ENCODE measurements around the gene UNC45B. TPM values are rescaled to one million over a fixed set of nuclear protein-coding genes. Genes with fewer than 3 reads are reported as not detected.
A peak's percentile ranks its signal among the peaks of the same experiment; 100 is the strongest.

Gene UNC45B
- total and polyA plus RNA-seq, 2 of the 13 experiments (the other 11 are each of a cell fraction or from before 2014, with no cell fraction given), result 0.01 TPM; not detected in 1

DNA sequence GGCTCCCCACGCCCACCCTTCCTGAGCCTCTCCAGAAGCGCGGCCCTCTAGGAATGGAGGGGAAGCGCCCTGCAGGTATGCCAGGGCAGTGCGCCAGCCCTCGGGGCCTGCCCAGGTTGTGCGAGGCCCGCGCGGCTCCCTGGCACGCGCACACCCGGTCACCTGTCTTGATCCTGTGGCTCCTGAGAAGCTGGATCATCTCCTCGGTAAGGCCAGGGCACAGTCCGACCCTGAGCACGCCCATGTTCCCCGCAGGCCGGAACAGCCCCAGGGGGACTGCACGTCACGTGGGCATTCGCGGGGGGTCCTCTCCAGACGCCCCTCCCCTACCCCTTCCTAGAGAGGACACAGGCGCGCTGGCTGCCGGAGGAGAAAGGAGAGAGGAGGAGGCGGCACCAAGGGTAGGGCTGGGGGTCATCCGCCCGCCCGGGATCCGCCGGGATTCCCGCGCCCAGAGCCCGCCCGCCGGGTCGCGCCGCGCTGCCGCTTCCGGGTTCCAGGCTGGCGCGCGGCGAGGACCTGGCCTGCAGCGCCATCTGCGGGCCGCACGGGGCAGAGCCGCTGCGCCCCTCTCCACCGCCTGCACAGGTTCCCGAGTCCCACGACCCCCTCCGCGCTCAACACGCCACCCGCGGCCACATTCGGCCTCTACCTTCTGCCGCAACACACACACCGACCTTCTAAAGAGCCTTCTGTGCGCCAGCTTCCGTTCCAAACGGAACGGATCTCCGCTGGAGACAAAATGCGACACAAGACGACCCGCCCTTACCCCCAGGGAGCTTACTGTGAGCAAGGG, 28.0 kb upstream of the UNC45B start, which contains the start of gene RAD51D (continued):
- no peak for TF ChIP-seq ZNF432 (CRISPR knock-in tag; IDR thresholded peaks at IDR 0.05; ENCODE audit: borderline replicate concordance)
- peak; percentile 80 for TF ChIP-seq HDAC1 (CRISPR knock-in tag; IDR thresholded peaks at IDR 0.05)
- TF ChIP-seq MED13 (CRISPR knock-in tag; IDR thresholded peaks at IDR 0.05), result no peak
- peak; percentile 41; the same call in 1 of the 2 replicates for TF ChIP-seq ZNF451 (CRISPR knock-in tag; IDR thresholded peaks at IDR 0.05)
- TF ChIP-seq SOX13 (IDR thresholded peaks at IDR 0.05), result no peak
- no peak; a peak in 1 of 4 replicates for TF ChIP-seq SOX13 (CRISPR knock-in tag; conservative IDR thresholded peaks at IDR 0.05 in 1 of 2, IDR thresholded peaks at IDR 0.05 in 1 of 2)
- peak; percentile 83 for TF ChIP-seq ZNF891 (CRISPR knock-in tag; IDR thresholded peaks at IDR 0.05)
- peak; percentile 72 for TF ChIP-seq HES4 (CRISPR knock-in tag; IDR thresholded peaks at IDR 0.05; ENCODE audit: borderline replicate concordance)
- TF ChIP-seq NFYC (CRISPR knock-in tag; IDR thresholded peaks at IDR 0.05), result no peak
- TF ChIP-seq, protein P1, sequence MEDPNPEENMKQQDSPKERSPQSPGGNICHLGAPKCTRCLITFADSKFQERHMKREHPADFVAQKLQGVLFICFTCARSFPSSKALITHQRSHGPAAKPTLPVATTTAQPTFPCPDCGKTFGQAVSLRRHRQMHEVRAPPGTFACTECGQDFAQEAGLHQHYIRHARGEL (CRISPR knock-in tag; IDR thresholded peaks at IDR 0.05), result no peak
- peak; percentile 31; the same call in 1 of the 2 replicates for TF ChIP-seq ZSCAN9 (CRISPR knock-in tag; IDR thresholded peaks at IDR 0.05; ENCODE audit: borderline replicate concordance)
- TF ChIP-seq NR2C2 (CRISPR knock-in tag; IDR thresholded peaks at IDR 0.05; ENCODE audit: borderline replicate concordance), result peak; percentile 74
- TF ChIP-seq, protein P2, sequence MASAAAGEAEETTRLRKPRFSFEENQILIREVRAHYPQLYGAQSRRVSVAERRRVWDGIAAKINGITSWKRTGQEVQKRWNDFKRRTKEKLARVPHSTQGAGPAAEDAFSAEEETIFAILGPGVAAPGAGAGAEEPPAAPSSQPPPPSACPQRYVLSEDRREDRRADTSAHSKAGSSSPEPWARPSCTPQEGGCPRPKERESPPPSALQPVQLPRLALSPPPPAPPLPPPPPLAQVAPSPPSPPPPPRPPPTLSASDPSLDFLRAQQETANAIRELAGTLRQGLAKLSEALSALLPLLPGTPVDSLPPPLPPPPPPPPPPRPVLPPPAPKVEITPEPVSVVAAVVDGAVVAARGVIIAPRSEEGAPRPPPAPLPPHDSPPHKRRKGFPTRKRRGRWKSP (CRISPR knock-in tag; IDR thresholded peaks at IDR 0.05), result no peak
- TF ChIP-seq ZMAT3 (CRISPR knock-in tag; conservative IDR thresholded peaks at IDR 0.05), result no peak; the same call in 1 of the 2 replicates
- TF ChIP-seq ZNF484 (CRISPR knock-in tag; IDR thresholded peaks at IDR 0.05; ENCODE audit: borderline replicate concordance, low read depth), result no peak
- no peak for TF ChIP-seq ARHGAP35 (CRISPR knock-in tag; IDR thresholded peaks at IDR 0.05; ENCODE audit: borderline replicate concordance)
- TF ChIP-seq, protein P3, sequence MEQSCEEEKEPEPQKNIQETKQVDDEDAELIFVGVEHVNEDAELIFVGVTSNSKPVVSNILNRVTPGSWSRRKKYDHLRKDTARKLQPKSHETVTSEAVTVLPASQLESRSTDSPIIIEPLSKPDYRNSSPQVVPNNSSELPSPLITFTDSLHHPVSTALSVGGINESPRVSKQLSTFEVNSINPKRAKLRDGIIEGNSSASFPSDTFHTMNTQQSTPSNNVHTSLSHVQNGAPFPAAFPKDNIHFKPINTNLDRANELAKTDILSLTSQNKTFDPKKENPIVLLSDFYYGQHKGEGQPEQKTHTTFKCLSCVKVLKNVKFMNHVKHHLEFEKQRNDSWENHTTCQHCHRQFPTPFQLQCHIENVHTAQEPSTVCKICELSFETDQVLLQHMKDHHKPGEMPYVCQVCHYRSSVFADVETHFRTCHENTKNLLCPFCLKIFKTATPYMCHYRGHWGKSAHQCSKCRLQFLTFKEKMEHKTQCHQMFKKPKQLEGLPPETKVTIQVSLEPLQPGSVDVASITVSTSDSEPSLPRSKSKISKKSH (CRISPR knock-in tag; IDR thresholded peaks at IDR 0.05; ENCODE audit: borderline replicate concordance), result peak; percentile 38; the same call in 1 of the 2 replicates
- TF ChIP-seq, protein P4, sequence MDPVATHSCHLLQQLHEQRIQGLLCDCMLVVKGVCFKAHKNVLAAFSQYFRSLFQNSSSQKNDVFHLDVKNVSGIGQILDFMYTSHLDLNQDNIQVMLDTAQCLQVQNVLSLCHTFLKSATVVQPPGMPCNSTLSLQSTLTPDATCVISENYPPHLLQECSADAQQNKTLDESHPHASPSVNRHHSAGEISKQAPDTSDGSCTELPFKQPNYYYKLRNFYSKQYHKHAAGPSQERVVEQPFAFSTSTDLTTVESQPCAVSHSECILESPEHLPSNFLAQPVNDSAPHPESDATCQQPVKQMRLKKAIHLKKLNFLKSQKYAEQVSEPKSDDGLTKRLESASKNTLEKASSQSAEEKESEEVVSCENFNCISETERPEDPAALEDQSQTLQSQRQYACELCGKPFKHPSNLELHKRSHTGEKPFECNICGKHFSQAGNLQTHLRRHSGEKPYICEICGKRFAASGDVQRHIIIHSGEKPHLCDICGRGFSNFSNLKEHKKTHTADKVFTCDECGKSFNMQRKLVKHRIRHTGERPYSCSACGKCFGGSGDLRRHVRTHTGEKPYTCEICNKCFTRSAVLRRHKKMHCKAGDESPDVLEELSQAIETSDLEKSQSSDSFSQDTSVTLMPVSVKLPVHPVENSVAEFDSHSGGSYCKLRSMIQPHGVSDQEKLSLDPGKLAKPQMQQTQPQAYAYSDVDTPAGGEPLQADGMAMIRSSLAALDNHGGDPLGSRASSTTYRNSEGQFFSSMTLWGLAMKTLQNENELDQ (CRISPR knock-in tag; IDR thresholded peaks at IDR 0.05; ENCODE audit: borderline replicate concordance), result no peak
- TF ChIP-seq, protein P5, sequence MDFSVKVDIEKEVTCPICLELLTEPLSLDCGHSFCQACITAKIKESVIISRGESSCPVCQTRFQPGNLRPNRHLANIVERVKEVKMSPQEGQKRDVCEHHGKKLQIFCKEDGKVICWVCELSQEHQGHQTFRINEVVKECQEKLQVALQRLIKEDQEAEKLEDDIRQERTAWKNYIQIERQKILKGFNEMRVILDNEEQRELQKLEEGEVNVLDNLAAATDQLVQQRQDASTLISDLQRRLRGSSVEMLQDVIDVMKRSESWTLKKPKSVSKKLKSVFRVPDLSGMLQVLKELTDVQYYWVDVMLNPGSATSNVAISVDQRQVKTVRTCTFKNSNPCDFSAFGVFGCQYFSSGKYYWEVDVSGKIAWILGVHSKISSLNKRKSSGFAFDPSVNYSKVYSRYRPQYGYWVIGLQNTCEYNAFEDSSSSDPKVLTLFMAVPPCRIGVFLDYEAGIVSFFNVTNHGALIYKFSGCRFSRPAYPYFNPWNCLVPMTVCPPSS (IDR thresholded peaks at IDR 0.05), result no peak
- no peak for TF ChIP-seq MAFF (IDR thresholded peaks at IDR 0.05; ENCODE audit: low read depth, low read length)
- TF ChIP-seq ZNF709 (CRISPR knock-in tag; IDR thresholded peaks at IDR 0.05), result peak; percentile 77
- no peak for TF ChIP-seq ZNF331 (CRISPR knock-in tag; IDR thresholded peaks at IDR 0.05)
- no peak for TF ChIP-seq NR2F2 (IDR thresholded peaks at IDR 0.05; ENCODE audit: borderline replicate concordance, low read depth)
